Osteocyte (in vitro differentiated cells): ENCODE measurements around the gene SLC22A23. TPM values are rescaled to one million over a fixed set of nuclear protein-coding genes. Genes with fewer than 3 reads are reported as not detected.

ENCODE experiments used
- DNase-seq: peaks from one replicate; pipeline ENCODE4 v3.0.0; 2021; ENCODE audit warnings: mixed read lengths; ENCODE audit not compliant: unreplicated experiment; ENCODE audit errors: extremely low spot score
- H3K27ac Mint-ChIP-seq: one replicate; pipeline ENCODE4 v1.8.0; 2021; ENCODE audit warnings: mild to moderate bottlenecking, mixed read lengths; ENCODE audit not compliant: unreplicated experiment
- H3K27me3 Mint-ChIP-seq: one replicate; pipeline ENCODE4 v1.8.0; 2021; ENCODE audit warnings: mixed read lengths; ENCODE audit not compliant: unreplicated experiment
- H3K36me3 Mint-ChIP-seq: one replicate; pipeline ENCODE4 v1.8.0; 2021; ENCODE audit warnings: mixed read lengths; ENCODE audit not compliant: unreplicated experiment
- H3K4me1 Mint-ChIP-seq: one replicate; pipeline ENCODE4 v1.8.0; 2021; ENCODE audit warnings: mixed read lengths; ENCODE audit not compliant: unreplicated experiment
- H3K4me3 Mint-ChIP-seq: one replicate; pipeline ENCODE4 v1.8.0; 2021; ENCODE audit warnings: mild to moderate bottlenecking, moderate library complexity, mixed read lengths; ENCODE audit not compliant: unreplicated experiment
- H3K9me3 Mint-ChIP-seq: one replicate; pipeline ENCODE4 v1.8.0; 2021; ENCODE audit warnings: mixed read lengths; ENCODE audit not compliant: unreplicated experiment
- total RNA-seq: library from RNA; stranded (reverse); gene quantifications from 2 replicates; pipeline ENCODE4 v1.2.1, GENCODE V29; 2021
- TF ChIP-seq, protein P1 (sequence below): fragments of 200-600 bp; sonication (generic); IDR thresholded peaks from 2 replicates; pipeline ENCODE4 v1.5.0; 2021; ENCODE audit warnings: antibody characterized with exemption, mild to moderate bottlenecking, moderate library complexity

Gene SLC22A23
- total RNA-seq, 1 donor from 2014 or later, result 10.4 TPM

GRCh38 chr6:3366596-3367413 lies 90.0 kb downstream of the SLC22A23 start:
- DNase-seq, result no peak
- Mint-ChIP-seq H3K9me3 (no peaks in the 10 kb centered on the region), H3K4me1 (peaks cover 4% of the 10 kb centered on the region), H3K36me3 (no peaks in the 10 kb centered on the region), H3K27me3 (no peaks in the 10 kb centered on the region), H3K27ac (no peak overlapping the region), H3K4me3 (no peak overlapping the region)
- TF ChIP-seq, protein P1, sequence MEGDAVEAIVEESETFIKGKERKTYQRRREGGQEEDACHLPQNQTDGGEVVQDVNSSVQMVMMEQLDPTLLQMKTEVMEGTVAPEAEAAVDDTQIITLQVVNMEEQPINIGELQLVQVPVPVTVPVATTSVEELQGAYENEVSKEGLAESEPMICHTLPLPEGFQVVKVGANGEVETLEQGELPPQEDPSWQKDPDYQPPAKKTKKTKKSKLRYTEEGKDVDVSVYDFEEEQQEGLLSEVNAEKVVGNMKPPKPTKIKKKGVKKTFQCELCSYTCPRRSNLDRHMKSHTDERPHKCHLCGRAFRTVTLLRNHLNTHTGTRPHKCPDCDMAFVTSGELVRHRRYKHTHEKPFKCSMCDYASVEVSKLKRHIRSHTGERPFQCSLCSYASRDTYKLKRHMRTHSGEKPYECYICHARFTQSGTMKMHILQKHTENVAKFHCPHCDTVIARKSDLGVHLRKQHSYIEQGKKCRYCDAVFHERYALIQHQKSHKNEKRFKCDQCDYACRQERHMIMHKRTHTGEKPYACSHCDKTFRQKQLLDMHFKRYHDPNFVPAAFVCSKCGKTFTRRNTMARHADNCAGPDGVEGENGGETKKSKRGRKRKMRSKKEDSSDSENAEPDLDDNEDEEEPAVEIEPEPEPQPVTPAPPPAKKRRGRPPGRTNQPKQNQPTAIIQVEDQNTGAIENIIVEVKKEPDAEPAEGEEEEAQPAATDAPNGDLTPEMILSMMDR, result no peak

GRCh38 chr6:3364391-3364790 lies 92.5 kb downstream of the SLC22A23 start:
- H3K9me3 Mint-ChIP-seq, result no peaks in the 10 kb centered on the region
- H3K4me1 Mint-ChIP-seq, result peaks cover 6% of the 10 kb centered on the region
- H3K27ac Mint-ChIP-seq, result no peak overlapping the region
- H3K36me3 Mint-ChIP-seq, result no peaks in the 10 kb centered on the region
- no peak for DNase-seq
- no peak overlapping the region for H3K4me3 Mint-ChIP-seq
- no peaks in the 10 kb centered on the region for H3K27me3 Mint-ChIP-seq
- TF ChIP-seq, protein P1, result no peak

GRCh38 chr6:3363296-3364025 lies 93.4 kb downstream of the SLC22A23 start:
- Mint-ChIP-seq H3K4me3 (no peak overlapping the region), H3K27me3 (no peaks in the 10 kb centered on the region), H3K4me1 (peaks cover 14% of the 10 kb centered on the region), H3K27ac (no peak overlapping the region), H3K36me3 (no peaks in the 10 kb centered on the region), H3K9me3 (no peaks in the 10 kb centered on the region)
- no peak for DNase-seq
- TF ChIP-seq, protein P1, result no peak

DNA sequence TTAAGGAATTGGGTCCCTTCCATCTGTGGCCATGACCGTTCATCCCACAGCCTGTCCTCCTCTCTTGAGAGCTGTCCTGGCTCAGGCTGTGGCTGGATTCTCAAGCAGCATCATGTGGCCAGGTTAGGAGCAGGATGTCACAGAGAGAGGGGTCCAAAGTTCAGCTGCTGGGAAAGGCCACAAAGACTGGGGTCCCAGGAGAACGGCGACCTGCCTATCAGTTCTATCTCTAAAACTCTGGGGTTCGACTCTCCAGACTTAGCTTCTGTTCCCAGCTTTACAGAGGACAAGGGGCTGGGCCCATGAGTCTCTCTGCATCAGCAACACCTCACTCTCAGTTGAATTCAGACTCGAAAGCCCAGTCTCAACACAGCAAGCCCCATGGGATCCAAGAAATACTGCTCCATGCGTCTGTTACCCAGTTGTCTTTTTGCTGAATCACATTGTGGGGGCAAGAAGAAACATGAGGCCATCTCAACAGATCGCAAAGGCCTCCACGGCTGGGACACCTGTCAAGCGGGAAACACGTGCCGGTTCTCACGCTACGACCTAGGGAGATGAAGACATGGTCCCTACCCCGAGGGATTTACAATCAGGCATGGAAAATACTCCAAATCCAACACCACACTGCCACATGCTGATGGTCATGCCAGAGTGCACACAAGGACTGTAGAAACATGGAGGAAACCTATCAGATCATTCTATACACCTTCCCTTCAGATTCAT lies 95.4 kb downstream of the SLC22A23 start:
- H3K36me3 Mint-ChIP-seq, result no peaks in the 10 kb centered on the region
- no peak overlapping the region for H3K27ac Mint-ChIP-seq
- TF ChIP-seq, protein P1, result no peak
- no peaks in the 10 kb centered on the region for H3K9me3 Mint-ChIP-seq
- peaks cover 22% of the 10 kb centered on the region for H3K4me1 Mint-ChIP-seq
- H3K27me3 Mint-ChIP-seq, result no peaks in the 10 kb centered on the region
- no peak overlapping the region for H3K4me3 Mint-ChIP-seq
- DNase-seq, result no peak

DNA sequence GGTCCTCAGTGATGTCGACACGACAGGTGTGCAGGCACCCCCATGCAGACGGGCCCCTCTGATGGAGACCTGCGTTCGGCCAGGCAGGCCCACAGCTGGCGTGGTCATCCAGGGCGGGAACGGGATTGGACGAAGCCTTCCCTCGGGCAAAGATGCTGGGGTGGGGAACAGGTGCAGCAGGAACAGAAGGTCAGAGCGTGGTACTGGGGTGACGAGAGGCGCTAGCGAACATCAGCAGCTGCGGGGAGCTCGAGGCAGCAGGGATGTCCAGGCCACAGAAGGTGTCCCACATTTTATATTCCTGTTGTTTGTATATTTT lies 96.2 kb downstream of the SLC22A23 start:
- H3K27me3 Mint-ChIP-seq, result no peaks in the 10 kb centered on the region
- H3K36me3 Mint-ChIP-seq, result no peaks in the 10 kb centered on the region
- no peak for DNase-seq
- no peak overlapping the region for H3K4me3 Mint-ChIP-seq
- H3K27ac Mint-ChIP-seq, result no peak overlapping the region
- TF ChIP-seq, protein P1, result no peak
- H3K9me3 Mint-ChIP-seq, result no peaks in the 10 kb centered on the region
- peaks cover 29% of the 10 kb centered on the region for H3K4me1 Mint-ChIP-seq
